Activated CD4-positive, alpha-beta T cell treated with anti-CD3 and anti-CD28 coated beads, Interleukin-2, amount 50 U/mL, for 24 hours (primary cell): Measurements from ENCODE around the gene EIF3J.
"Not testable (repeated sequence)": the region's sequence is repeated elsewhere in the genome, so short reads cannot be mapped to it uniquely, and the experiment has no call there.

Experiments used
- DNase-seq, 2 donors: peaks; one replicate each; pipeline ENCODE4 v3.0.0-alpha.2; 2020; ENCODE audit warnings: low read depth in 1 of 2, low spot score in 1 of 2

The EIF3J gene

DNA sequence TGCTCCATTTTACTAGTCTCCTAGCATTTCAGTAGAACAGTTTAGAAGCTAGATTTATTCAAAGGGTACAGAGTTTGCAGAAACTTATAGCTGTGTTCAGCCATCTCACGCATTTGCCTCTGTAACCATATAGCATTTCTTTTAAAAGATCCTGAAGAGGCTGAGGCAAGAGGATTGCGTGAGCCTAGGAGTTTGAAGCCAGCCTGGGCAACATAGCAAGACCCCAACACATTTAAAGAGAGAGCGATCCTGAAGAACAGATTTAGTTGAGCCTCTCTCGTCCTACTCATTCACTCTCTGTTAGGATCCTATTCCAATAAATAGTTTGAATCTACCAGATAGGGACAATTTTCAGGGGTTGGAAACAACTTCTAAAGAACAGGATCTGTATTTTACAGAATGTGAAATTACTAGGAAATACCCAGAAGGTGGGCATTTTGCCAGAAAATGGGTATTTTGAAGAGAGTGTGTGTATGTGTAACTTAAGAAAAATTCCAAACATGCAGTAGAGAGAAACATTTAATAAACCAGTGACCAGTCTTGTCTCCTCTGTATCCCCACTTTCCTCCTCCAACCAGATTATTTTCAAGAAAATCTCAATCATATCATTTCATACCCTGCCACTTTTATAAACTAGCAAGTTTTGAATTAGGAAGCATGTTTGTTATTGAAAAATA is 4.5 kb downstream of the EIF3J start:
- DNase-seq = no peak

DNA sequence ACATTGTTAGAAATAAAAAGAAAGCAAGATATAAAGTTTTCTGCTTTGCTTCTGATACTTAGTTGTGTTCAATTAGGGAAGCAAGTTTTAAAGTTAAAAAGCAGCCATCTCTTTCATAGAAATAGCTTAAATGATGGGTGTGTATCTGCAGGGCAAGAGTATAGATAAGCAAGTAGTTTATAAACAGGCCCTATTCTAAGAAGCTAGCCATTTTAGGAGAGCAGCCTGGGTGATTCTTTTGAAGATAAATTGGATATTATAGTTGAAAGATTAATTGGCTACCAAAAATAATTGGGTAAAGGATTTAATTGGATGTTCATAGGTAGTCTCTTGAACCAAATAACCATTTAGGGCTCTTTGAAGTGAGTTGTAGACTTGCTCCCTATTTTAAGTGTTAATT is 5.6 kb downstream of the EIF3J start:
- DNase-seq = no peak

DNA sequence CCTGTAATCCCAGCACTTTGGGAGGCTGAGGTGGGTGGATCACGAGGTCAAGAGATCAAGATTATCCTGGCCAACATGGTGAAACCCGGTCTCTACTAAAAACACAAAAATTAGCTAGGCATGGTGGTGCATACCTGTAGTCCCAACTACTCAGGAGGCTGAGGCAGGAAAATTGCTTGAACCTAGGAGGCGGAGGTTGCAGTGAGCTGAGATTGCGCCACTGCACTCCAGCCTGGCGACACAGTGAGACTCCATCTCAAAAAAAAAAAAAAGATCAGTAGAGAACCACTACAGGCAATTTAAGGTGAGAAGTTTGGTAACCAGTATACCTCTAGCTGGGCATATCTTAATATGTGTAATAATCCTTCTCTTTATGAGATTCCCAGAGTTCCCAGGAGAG is 7.8 kb downstream of the EIF3J start:
- not testable (repeated sequence) for DNase-seq

DNA sequence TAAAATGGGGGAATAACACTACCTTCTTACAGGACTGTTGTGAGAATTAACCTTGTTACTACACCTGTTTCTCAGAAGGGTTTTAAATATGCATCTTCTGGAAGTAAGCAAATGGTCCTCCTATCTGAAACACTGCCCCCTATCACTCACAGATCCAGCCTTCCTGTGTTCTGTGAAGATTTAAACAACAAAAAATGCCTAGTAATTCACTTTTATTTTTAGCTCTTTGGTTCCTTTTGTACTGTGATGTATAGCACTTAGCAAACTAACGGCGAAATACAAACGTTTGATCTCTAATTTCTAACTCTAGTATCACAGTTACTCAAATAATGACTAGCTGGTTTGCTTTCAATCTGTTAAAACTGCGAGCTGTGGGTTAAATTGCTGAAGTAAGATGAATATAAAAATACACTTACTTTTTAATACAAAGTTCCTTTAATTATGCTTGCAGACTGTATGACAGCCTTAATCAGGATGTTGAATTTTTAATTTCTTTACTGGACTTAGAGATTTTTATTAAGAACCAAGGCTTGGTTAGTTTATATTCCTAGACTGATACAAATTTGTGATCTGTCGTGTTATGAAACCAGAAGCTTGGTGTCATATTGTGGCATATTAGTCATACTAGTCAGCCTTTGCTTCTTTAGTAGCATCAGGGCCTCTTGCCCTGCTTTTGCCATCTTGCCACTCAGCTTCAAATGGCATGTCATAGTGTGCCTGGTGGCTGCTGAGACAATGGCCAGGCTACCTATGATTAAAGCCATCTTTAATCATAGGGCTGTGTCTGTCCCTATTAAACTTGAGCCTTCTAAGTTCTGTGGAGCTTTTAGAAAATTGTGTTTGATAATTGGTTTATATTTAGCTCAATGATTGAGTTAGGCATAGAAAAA is 9.2 kb downstream of the EIF3J start:
- peak in 1 of 2 donors; percentile 49 for DNase-seq

DNA sequence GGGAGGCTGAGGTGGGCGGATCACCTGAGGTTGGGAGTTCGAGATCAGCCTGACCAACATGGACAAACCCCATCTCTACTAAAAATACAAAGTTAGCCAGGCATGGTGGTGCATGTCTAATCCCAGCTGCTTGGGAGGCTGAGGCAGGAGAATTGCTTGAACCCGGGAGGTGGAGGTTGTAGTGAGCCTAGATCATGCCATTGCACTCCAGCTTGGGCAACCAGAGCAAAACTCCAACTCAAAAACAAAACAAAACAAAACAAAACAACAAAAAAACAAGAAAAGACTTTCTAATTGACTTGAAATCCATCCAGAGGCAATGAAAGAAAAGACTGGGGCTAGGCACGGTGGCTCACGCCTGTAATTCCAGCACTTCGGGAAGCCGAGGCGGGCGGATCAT is 12.2 kb downstream of the EIF3J start:
- DNase-seq = not testable (repeated sequence)

DNA sequence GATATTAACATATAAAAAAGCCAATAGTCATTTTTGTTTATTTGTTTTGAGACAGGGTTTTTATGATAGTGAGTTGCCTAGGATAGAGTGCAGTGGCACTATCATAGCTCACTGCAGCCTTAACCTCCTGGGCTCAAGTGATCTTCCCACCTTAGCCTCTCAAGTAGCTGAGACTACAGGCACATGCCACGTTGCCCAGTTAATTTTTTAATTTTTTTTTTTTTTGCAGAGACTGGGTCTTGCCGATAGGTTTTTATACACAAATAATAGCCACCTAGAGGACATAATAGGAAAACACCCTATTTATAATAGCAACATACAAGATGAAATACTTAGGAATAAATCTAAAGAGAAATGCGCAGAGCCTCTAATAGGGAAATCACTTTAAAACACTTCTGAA is 13.3 kb downstream of the EIF3J start:
- no peak for DNase-seq

DNA sequence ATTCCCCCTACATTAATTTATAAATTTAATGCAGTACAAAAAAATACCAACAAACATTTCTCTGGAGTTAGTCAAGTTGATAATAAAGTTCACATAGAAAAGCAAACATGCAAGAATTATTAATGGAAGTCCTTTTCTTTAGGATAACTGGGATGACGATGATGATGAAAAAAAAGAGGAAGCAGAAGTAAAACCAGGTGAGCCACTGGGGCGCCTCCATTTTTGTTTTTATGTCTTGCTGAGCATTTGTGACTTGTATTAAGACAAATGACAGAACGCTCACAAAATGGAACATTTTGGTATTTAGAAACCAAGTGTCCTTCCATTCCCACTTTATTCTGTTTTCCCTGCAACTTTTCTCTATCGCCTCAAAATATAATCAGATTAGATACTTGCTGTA is 13.8 kb downstream of the EIF3J start:
- no peak for DNase-seq

DNA sequence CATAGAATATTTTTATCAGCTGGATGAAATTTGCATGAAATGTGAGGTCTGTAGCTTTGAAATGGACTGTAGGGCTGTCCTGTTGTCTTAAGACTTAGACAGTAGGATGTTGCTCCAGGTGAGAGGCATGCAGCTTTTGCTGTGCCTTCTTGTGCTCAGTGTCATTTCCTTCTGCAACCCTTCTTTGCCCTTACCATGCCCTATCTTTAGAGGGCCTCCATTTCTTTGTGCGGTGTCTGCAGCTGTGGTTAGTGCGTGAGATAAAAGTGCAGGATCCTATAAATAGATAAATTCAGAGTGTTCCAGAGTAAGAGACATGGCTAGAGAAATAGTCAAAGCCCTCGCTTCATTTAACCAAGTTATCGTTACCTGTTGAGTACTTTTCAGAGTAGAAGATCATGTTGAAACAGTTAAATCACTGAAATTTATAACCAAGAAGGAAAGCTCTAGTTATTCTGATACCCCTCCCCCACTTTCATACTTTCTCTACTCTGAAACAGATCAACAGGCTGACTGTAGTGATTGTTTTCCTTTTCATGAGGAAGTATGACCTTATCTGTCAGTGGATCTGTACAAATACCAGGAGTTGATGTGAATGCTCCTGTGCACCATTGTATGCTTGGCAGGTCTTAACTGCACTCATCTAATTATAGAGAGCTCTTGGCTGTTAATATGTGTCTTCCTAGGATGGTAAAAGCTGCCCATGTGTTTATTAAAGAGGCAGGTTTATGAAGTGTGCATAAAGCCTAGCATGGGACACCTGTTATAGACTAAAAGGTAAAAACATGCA is 18.2 kb downstream of the EIF3J start:
- DNase-seq = no peak

DNA sequence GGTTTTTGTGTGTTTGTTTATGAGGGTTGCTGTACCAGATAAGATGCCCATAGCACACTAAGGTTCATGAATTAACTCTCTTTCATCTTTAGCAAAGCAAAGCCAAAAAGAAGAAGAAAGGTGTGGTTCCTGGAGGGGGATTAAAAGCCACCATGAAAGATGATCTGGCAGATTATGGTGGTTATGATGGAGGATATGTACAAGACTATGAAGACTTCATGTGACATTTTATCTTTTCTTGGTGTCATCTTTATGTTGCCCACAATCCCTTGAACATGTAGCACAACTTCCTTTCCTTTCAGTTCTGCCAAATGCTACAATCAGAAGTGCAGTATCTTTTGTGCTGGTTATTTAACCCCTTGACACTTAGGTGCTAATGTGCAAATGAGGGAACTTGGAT is 24.0 kb downstream of the EIF3J start:
- not testable (repeated sequence) for DNase-seq

DNA sequence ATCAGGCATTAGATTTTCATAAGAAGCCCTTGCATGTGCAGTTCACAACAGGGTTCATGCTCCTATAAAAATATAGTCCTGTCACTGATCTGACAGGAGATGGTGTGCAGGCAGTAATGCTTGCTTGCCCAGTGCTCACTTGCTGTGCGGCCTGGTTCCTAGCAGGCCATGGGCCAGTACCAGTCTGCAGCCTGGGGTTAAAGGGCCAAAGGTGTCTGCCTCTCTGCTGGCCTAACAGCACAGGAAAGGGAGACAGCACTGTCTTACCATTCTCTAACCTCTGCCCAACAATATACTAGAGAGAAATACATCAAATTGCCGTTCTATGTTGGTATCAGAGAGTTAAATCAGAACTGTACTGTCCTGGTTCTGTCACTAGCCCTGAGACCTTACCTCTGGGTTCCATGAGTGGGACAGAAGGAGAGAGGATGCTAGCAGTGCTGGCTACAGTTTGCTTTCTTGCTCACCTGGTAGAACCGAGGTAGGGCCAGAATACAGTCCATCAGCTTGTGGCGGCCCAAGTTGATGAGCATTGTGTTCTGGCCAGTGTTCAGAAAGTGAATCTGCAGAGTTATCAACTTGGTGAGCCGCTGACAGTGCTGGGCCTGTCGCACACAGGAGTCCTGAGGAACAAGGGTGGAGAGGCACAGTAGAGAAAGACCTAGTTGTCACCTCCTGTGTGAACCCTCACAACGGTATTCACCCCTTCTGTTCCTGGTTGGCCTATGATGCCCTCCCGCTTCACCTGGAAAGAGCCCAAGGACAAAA is 28.6 kb downstream of the EIF3J start:
- no peak for DNase-seq

DNA sequence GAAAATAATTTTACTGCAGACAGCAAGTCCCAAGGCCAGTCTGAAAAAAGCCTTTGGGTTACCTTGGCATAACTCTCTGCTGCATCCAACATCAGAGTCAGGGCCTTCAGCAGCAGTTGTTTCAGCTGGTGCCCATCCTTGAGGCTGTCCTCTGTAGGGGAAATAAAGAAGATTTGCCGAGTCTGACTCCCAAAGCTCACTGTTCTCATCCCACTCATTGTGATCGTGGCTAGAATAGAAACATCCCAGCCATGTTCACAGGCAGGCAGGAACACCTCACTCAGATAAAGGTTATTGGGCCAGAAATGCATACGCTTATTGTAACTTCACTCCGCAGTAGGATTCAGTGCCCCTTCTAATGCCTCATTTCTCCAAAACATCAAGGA is 29.2 kb downstream of the EIF3J start:
- DNase-seq = no peak

DNA sequence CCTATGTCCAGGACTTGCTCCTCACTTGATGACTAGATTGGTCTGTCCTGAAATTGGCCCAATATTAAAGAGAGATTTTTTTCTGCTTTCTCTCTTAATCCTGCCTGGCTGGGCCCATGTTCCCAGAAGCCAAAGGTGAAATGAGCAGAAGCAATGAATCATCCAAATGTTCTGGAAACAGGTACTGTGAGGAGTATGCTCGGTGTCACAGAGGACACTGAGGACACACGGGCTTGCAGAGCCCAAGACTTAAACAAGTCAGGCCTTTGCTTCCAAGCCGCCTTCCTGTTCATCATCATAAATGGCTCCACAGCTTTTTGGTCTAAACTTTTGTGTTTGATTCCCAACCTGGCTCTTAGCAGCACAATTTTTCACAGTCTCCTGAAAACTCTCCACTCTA is 31.4 kb downstream of the EIF3J start:
- DNase-seq = no peak

DNA sequence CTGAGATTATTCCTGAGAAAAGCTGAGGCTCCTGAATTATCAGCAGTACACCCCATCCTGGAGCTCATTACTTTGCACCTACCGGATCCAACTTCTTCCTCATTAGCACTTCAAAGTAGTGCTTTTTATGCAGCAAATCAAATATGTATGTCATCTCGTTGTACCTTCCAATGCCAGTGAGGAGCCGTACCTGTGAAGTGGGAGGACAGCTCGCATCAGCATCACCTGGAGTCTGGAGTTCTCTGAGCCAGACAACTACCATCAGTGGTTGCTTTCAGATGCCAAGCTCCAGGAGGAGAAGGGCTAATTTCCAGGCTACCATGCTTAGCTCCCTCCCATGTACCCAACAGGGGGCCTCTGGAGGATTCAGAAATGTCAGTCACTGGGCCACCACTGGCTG is 32.4 kb downstream of the EIF3J start:
- no peak for DNase-seq

DNA sequence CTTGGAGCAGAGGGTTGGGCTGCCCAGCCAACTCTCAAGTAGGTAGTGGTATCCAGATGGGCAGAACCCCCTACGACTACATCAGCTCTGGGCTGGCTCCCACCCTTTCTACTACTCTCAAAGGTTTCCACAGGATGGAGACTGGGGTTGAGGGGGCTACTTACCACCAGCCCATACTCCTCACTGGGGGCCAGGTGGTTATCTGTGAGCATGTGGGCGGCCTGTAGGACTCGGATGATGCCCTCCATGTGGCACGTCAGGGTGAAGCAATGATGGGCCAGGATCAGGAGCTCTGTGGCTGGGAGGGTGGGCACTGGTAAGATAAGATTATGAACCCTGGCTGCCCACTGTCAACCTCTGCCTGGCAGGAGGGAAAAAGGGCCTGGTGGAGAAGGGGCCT is 33.4 kb downstream of the EIF3J start:
- no peak for DNase-seq

DNA sequence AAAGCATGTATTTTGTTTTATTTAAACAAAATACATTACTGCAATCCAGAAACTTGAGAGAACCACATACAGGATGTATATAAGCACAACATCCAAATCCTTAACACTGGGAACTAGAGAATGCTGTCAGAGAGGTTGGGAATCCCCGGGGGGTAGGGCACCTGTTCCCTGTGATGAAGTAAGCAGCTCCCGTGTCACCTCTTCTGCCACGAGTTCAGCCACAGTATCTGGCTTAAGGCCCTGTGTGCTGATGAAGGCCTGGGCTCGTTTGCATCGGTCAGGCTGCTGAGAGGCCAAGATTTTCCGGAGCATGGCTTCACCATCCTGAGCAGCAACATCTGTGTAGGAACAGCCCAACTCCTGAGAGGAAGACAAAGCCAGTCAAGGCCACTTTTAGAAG is 36.4 kb downstream of the EIF3J start:
- no peak for DNase-seq

DNA sequence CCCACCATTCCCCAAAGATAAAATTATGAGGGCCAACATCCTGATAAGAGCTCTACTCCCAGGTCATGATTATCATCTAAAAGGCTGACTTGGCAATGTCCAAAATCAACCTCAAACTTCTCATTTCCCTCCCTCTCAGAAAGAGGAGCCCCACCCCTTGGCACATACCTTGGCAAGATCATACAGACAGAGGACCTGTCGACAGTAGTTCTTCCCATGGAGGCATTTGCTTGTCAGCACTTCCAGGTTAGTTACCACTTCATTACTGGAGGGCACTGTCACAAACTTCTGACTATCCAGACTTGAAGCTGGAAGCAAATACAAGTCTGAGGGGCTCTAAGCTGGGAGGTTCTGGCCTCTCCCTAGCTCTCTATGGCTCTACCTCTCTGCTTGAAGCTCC is 37.8 kb downstream of the EIF3J start:
- DNase-seq = no peak

DNA sequence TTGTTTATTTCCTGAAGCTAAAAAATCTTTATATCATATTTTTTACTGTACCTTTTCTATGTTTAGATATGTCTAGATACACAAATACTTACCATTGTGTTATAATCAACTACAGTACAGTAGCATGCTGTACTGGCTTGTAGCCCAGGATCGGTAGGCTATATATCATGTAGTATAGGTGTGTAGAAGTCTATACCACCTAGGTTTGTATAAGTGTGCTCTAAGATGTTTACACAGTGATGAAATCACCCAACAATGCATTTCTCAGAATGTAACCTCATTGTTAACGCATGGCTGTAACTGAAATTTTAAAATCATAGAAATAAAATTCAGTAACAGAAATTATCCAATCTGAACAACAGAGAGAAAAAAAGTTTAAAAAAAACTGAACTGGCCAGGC is 43.2 kb downstream of the EIF3J start:
- DNase-seq = no peak

DNA sequence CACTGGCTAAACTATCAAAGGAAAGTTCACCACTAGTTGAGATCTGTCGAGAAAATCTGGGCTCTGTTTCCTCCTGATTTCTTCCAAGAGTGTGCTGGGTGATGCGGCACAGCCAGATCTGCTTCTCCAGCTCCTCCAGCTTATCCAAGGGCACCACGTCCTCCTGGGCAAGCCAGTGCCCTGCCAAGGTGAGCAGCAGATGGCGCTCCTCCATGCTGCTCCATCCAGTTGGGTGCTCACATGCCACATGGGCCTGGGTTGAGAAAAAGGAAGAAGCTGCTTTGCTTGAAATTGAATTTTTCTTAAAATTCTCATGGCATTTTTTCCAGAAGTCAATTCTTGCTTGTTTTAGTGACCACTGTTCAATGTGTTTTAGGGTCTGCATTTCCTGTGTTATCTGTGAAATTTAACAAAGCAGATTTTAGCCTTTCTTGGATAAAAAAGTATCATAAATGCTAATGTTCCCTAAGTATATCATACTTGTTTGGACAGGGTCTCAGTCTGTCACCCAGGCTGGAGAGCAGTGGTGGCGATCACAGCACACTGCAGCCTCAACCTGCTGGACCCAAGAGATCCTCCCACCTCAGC is 47.3 kb downstream of the EIF3J start:
- peak in 1 of 2 donors; percentile 15 for DNase-seq

DNA sequence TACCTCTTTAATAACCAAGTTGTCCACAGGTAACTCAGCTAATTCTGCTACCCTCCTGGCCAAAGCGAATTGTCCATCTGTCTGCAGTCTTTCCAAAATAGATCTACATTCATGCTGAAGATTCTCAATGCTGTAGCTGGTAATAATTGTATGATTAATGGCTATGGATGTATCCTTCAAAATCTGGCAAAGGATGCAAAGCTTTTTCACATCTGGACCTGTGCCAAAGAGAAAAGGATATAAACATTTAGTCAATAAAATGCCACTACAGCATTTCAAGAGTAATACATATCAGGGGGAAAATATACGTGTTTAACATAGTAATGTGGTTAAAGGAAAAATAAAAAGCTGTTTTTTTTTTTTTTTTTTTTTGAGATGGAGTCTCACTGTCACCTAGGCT is 48.7 kb downstream of the EIF3J start:
- DNase-seq = no peak

DNA sequence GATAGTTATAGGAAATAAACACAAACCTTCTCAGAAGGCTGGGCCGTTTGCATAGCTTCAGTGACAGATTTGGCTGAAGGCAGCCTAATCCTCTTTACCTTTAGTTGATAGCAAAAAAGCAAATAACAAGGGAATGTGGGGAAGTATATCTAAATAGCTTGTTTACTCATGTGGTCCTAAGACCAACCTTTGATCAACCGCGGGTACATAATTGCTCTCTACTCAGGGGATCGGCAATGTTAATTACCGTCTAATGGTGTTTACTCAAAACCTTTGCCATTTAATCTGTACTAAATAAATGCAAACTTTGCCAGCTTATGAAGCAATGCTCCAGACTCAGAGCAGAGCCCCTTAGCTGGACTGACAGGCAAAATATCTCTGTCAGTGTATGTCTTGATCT is 51.6 kb downstream of the EIF3J start:
- no peak for DNase-seq

DNA sequence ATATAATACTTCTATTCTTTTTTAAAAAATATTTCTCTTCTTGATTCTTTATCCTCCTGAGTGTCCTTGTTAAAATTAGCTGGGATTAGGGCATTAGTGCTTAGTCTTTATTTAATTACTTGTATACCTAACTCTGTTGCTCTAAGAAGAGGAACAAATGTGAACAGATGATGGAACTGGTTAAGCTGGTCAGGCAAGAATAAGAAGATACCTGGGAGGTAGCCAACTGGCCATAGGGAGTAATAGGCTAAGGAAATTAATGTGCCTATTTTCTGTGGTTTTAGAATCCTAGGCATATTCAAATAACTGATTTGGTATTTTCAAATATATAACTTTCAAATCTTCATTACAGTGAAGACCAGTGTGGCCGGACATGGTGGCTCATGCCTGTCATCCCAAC is 54.4 kb downstream of the EIF3J start:
- no peak for DNase-seq
